K562 (cell line): Measurements from ENCODE around the gene NRP1. TPM values are rescaled to one million over a fixed set of nuclear protein-coding genes. Genes with fewer than 3 reads are reported as not detected.

Experiments
- ATAC-seq: fragments of 200-7000 bp; cut with Tn5 transposase; 3 replicates; pipeline ENCODE4 v1.9.1; 2020; ENCODE audit warnings: moderate library complexity
- BruUV-seq: library from RNA; stranded (reverse); fragments of 400-500 nt; replicated peaks from 2 replicates; lab custom pipeline; 2021; lab: Mats Ljungman, UMichigan
- CTCF ChIA-PET: fragments of 300-600 bp; formaldehyde crosslinking; extraction: SDS; loops from one replicate; lab custom pipeline; 2021; ENCODE audit warnings: low intra/inter-chr PET ratio; lab: Yijun Ruan, JAX
- POLR2A ChIA-PET: fragments of 300-600, 350-650 bp; sonication (Branson Sonifier 250); formaldehyde crosslinking; extraction: SDS; loops from one replicate; lab custom pipeline; 2021; ENCODE audit warnings: antibody characterized with exemption, inconsistent platforms; lab: Yijun Ruan, JAX
- DNase-seq, 4 experiments: peaks; one replicate each; pipeline versions ENCODE4 v3.0.0 to v3.0.0-alpha.2; 2011 to 2018; ENCODE audit warnings: low spot score in 3 of 4, mixed read lengths in 3 of 4; ENCODE audit errors: extremely low read depth in 1 of 4
- FAIRE-seq: peaks from 2 replicates; lab custom pipeline; 2011; peaks lifted over from hg19 to GRCh38; lab: Jason Lieb, UNC
- H2AFZ ChIP-seq: 2 replicates; pipeline ENCODE4 v1.6.0; 2011; ENCODE audit warnings: low read depth, low read length, control low read depth, inconsistent platforms
- H3K27ac ChIP-seq: fragments of 200-600 bp; 3 replicates; pipeline ENCODE4 v1.8.0; 2011; ENCODE audit warnings: low read depth, mild to moderate bottlenecking, control low read depth, inconsistent platforms, low read length, moderate library complexity, mixed read lengths; ENCODE audit errors: extremely low read depth
- H3K27me3 ChIP-seq, 2 experiments: fragments of 300-600 bp in 1 of 2; 2 replicates in 1 of 2; 3 replicates in 1 of 2; pipeline versions ENCODE4 v1.6.0 to v1.8.0; 2011; ENCODE audit warnings: inconsistent platforms in 2 of 2, low read length in 2 of 2, mild to moderate bottlenecking in 1 of 2, mixed read lengths in 1 of 2, moderate library complexity in 1 of 2; ENCODE audit not compliant: control insufficient read depth in 2 of 2, insufficient read depth in 2 of 2
- H3K36me3 ChIP-seq: fragments of 300-600 bp; 3 replicates; pipeline ENCODE4 v1.8.0; 2011; ENCODE audit warnings: mild to moderate bottlenecking, low read length, inconsistent platforms; ENCODE audit not compliant: control insufficient read depth, insufficient read depth
- H3K4me1 ChIP-seq, 2 experiments: fragments of 200-600 bp in 1 of 2; replicated peaks in 1 of 2; 2 replicates in 1 of 2; 3 replicates in 1 of 2; pipeline versions ENCODE4 v1.5.1 to v1.8.0; 2011; ENCODE audit warnings: inconsistent platforms in 2 of 2, low read length in 2 of 2, mild to moderate bottlenecking in 1 of 2, mixed read lengths in 1 of 2, moderate library complexity in 1 of 2; ENCODE audit not compliant: control insufficient read depth in 2 of 2, insufficient read depth in 2 of 2
- H3K4me2 ChIP-seq: 2 replicates; pipeline ENCODE4 v1.6.1; 2011; ENCODE audit warnings: low read length, control low read depth, inconsistent platforms, mixed read lengths; ENCODE audit not compliant: insufficient read depth
- H3K4me3 ChIP-seq: fragments of 200-600 bp; sonication (generic), shearing (Covaris generic); 2 replicates; pipeline ENCODE4 v1.5.1; 2016; ENCODE audit warnings: control low read depth, inconsistent platforms
- H3K79me2 ChIP-seq: fragments of 200-600 bp; 3 replicates; pipeline ENCODE4 v1.8.0; 2011; ENCODE audit warnings: low read length, inconsistent platforms; ENCODE audit not compliant: control insufficient read depth, insufficient read depth
- H3K9ac ChIP-seq, 2 experiments: 2 replicates each; pipeline versions ENCODE4 v1.6.0 to v1.6.1; 2011; ENCODE audit warnings: low read depth in 2 of 2, low read length in 2 of 2, control low read depth in 1 of 2, inconsistent platforms in 1 of 2, mild to moderate bottlenecking in 1 of 2, mixed read lengths in 1 of 2; ENCODE audit not compliant: insufficient read depth in 1 of 2
- H3K9me1 ChIP-seq: one replicate; pipeline ENCODE4 v1.6.0; 2011; ENCODE audit warnings: inconsistent platforms, mild to moderate bottlenecking, low read length, moderate library complexity; ENCODE audit not compliant: control insufficient read depth, insufficient read depth
- H3K9me3 ChIP-seq: replicated peaks from 2 replicates; pipeline ENCODE4 v1.5.1; 2011; ENCODE audit warnings: low read depth, low read length, inconsistent platforms; ENCODE audit not compliant: control insufficient read depth, insufficient read depth
- H4K20me1 ChIP-seq: replicated peaks from 2 replicates; pipeline ENCODE4 v1.6.1; 2011; ENCODE audit warnings: low read length, inconsistent platforms, mixed read lengths; ENCODE audit not compliant: control insufficient read depth, insufficient read depth
- CBFB ChIP-seq: sonication (generic); formaldehyde crosslinking; IDR thresholded peaks from 2 replicates; pipeline ENCODE4 v1.4.0; 2020; ENCODE audit warnings: mild to moderate bottlenecking, missing genetic modification reagents
- CBX3 ChIP-seq, 2 experiments: IDR thresholded peaks; 1 replicate in 1 of 2; 2 replicates in 1 of 2; pipeline ENCODE4 v1.6.1; 2012; ENCODE audit warnings: inconsistent platforms in 2 of 2, low read length in 2 of 2, borderline replicate concordance in 1 of 2, control low read depth in 1 of 2
- COPS2 ChIP-seq: fragments of 450-650 bp; conservative IDR thresholded peaks from 2 replicates; pipeline ENCODE4 v1.6.1; 2016; ENCODE audit warnings: mild to moderate bottlenecking, moderate library complexity
- ELF2 ChIP-seq: fragments of 250-450 bp; sonication (Bioruptor Pico); IDR thresholded peaks from 2 replicates; pipeline ENCODE4 v1.5.0; 2021; ENCODE audit warnings: mild to moderate bottlenecking
- FUS ChIP-seq: fragments of 200-400 bp; formaldehyde crosslinking; optimal IDR thresholded peaks from 2 replicates; pipeline ENCODE3; 2017; ENCODE audit warnings: low read depth, low read length
- KLF1 ChIP-seq: fragments of 450-650 bp; IDR thresholded peaks from 2 replicates; pipeline ENCODE4 v1.6.1; 2016; ENCODE audit warnings: missing genetic modification characterization, missing compliant biosample characterization
- MXI1 ChIP-seq: IDR thresholded peaks from 2 replicates; pipeline ENCODE4 v1.6.1; 2011; ENCODE audit warnings: low read depth, mild to moderate bottlenecking, improper control_type of control experiment, low read length
- NFATC3 ChIP-seq: fragments of 450-650 bp; IDR thresholded peaks from 2 replicates; pipeline ENCODE4 v1.6.1; 2017; ENCODE audit warnings: mild to moderate bottlenecking
- POLR2A ChIP-seq: fragments of 450-650 bp; conservative IDR thresholded peaks from 2 replicates; pipeline ENCODE4 v1.6.1; 2016
- TAF9B ChIP-seq: fragments of 450-650 bp; IDR thresholded peaks from 2 replicates; pipeline ENCODE4 v1.6.1; 2018; ENCODE audit warnings: mild to moderate bottlenecking; ENCODE audit not compliant: partially characterized antibody
- TAL1 ChIP-seq: fragments of 450-650 bp; IDR thresholded peaks from 2 replicates; pipeline ENCODE4 v1.6.1; 2016; ENCODE audit warnings: mild to moderate bottlenecking
- ZNF395 ChIP-seq: fragments of 200-800 bp; sonication (Bioruptor generic); IDR thresholded peaks from 2 replicates; pipeline ENCODE4 v1.6.1; 2017; ENCODE audit warnings: missing genetic modification characterization, missing compliant biosample characterization
- ZNF436 ChIP-seq: fragments of 250-450, 450-650 bp; sonication (Bioruptor Pico); formaldehyde crosslinking; IDR thresholded peaks from 2 replicates; pipeline ENCODE4 v1.7.0; 2020; ENCODE audit warnings: mild to moderate bottlenecking
- ZNF445 ChIP-seq: fragments of 250-450 bp; sonication (Bioruptor Pico); IDR thresholded peaks from 2 replicates; pipeline ENCODE4 v1.4.0; 2020; ENCODE audit warnings: low read depth, mild to moderate bottlenecking, moderate library complexity
- ZSCAN29 ChIP-seq: fragments of 450-650 bp; IDR thresholded peaks from 2 replicates; pipeline ENCODE4 v1.6.1; 2017
- WGBS: fragments of 100-300 bp; shearing (Covaris generic); methylation state at CpG from one replicate; pipeline ENCODE4 v1.1.6; 2016; ENCODE audit warnings: low coverage, mixed read lengths; ENCODE audit not compliant: insufficient coverage; ENCODE audit errors: missing lambda C conversion rate; 5-methylcytosine and 5-hydroxymethylcytosine counted together
- in situ Hi-C: fragments of 300-500 bp; cut with MboI; formaldehyde crosslinking; loops from 4 replicates; pipeline ENCODE4 v1.15.0; 2018; ENCODE audit warnings: inconsistent platforms, mixed read lengths
- intact Hi-C: fragments of 100-400 bp; cut with micrococcal nuclease; formaldehyde crosslinking; loops from 2 replicates; pipeline ENCODE4 v1.14.2; 2022
- polyA plus RNA-seq, 8 experiments: library from polyadenylated mRNA; depleted of rRNA in 4 of 8; stranded (reverse) in 5 of 8; unstranded in 3 of 8; fragments of >200 nt; fragmentation: Nextera tagmentation in 2 of 8; fragmentation: Illumina TruSeq in 1 of 8; extraction: Ambion mirVana in 2 of 8; extraction: Trizol in 1 of 8; gene quantifications; 2 replicates each; pipeline versions ENCODE4 v1.2.1 to v1.2.3, GENCODE V29; 2011 to 2014; ENCODE audit warnings: inconsistent platforms in 1 of 8, missing spikeins in 1 of 8
- total RNA-seq, 7 experiments: library from RNA; depleted of rRNA in 6 of 7; stranded (reverse); fragments of >200 nt in 6 of 7; fragmentation: Illumina TruSeq in 2 of 7; extraction: Trizol in 2 of 7; gene quantifications; 2 replicates each; pipeline versions ENCODE4 v1.2.1 to v1.2.3, GENCODE V29; 2011 to 2021; ENCODE audit warnings: low replicate concordance in 1 of 7
- TF ChIP-seq, protein P1 (sequence below): fragments of 450-650 bp; IDR thresholded peaks from 2 replicates; pipeline ENCODE4 v1.6.1; 2018; ENCODE audit warnings: mild to moderate bottlenecking, low read depth; ENCODE audit not compliant: partially characterized antibody

The NRP1 gene
- total and polyA plus RNA-seq, 9 of the 15 experiments (the other 6 are each of a cell fraction or from before 2014, with no cell fraction given), result 0.01 to 0.38 (median 0.04) TPM; not detected in 5

GRCh38 chr10:33252794-33253203, 81.7 kb downstream of the NRP1 start:
- Histone ChIP-seq H2AFZ (no peak overlapping the region), H3K4me3 (no peak overlapping the region), H3K27me3 (peaks cover 0 to 5% of the 10 kb centered on the region in 2 experiments; a peak in 2 of 5 replicates), H3K9me3 (no peaks in the 10 kb centered on the region), H3K4me1 (no peaks in the 10 kb centered on the region), H3K4me2 (no peak overlapping the region), H3K36me3 (no peaks in the 10 kb centered on the region), H3K9me1 (no peaks in the 10 kb centered on the region), H3K79me2 (no peaks in the 10 kb centered on the region), H3K9ac (no peak overlapping the region), H3K27ac (no peak overlapping the region), H4K20me1 (no peaks in the 10 kb centered on the region)
- intact Hi-C loops (no loop called here), in situ Hi-C loops (no loop called here)
- DNase-seq (no peak), FAIRE-seq (no peak), ATAC-seq (no peak)
- no TSS peak for BruUV-seq
- POLR2A ChIA-PET, result no interaction called here
- TF ChIP-seq ZNF445 (CRISPR knock-in tag) (no peak), MXI1 (no peak), ZNF436 (no peak), FUS (no peak), POLR2A (no peak), ZSCAN29 (no peak), KLF1 (tag) (no peak), TAL1 (no peak), NFATC3 (no peak), TAF9B (no peak), COPS2 (no peak), ELF2 (CRISPR knock-in tag) (no peak), CBX3 (IDR thresholded peaks at IDR 0.05; ENCODE audit: borderline replicate concordance in 1 of 2, low read length in 2 of 2) (no peak), CBFB (CRISPR knock-in tag) (no peak), ZNF395 (no peak)
- TF ChIP-seq, protein P1, sequence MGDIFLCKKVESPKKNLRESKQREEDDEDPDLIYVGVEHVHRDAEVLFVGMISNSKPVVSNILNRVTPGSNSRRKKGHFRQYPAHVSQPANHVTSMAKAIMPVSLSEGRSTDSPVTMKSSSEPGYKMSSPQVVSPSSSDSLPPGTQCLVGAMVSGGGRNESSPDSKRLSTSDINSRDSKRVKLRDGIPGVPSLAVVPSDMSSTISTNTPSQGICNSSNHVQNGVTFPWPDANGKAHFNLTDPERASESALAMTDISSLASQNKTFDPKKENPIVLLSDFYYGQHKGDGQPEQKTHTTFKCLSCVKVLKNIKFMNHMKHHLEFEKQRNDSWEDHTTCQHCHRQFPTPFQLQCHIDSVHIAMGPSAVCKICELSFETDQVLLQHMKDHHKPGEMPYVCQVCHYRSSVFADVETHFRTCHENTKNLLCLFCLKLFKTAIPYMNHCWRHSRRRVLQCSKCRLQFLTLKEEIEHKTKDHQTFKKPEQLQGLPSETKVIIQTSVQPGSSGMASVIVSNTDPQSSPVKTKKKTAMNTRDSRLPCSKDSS, result no peak
- CTCF ChIA-PET, result no interaction called here
- 0% methylated on average over 3 of the region's 3 CpGs for WGBS
